B cell (primary cell): Measurements from ENCODE around the gene PALLD. TPM values are rescaled to one million over a fixed set of nuclear protein-coding genes. Genes with fewer than 3 reads are reported as not detected.

ENCODE experiments used
- ATAC-seq: fragments of 200-7000 bp; cut with Tn5 transposase; one replicate; pipeline ENCODE4 v1.10.0; 2021; ENCODE audit warnings: low read depth, mild to moderate bottlenecking, moderate number of reproducible peaks, moderate library complexity
- CTCF ChIA-PET: fragments of 350-600 bp; sonication (Branson Sonifier 250); formaldehyde crosslinking; loops from one replicate; lab custom pipeline; 2021; ENCODE audit warnings: antibody characterized with exemption, inconsistent platforms; lab: Charles Lee
- POLR2A ChIA-PET: fragments of 350-600 bp; sonication (Branson Sonifier 250); formaldehyde crosslinking; loops from one replicate; lab custom pipeline; 2021; ENCODE audit warnings: antibody characterized with exemption; lab: Charles Lee
- DNase-seq: peaks from one replicate; pipeline ENCODE4 v3.0.0; 2013
- H2AFZ ChIP-seq: 2 replicates; pipeline ENCODE4 v1.6.1; 2012; ENCODE audit warnings: mild to moderate bottlenecking, low read depth, low read length; ENCODE audit not compliant: insufficient read depth, poor library complexity, severe bottlenecking
- H3K27ac ChIP-seq, 2 donors: 1 replicate in 1 of 2; 2 replicates in 1 of 2; pipeline ENCODE4 v1.5.1; 2012 to 2013; ENCODE audit warnings: low read length in 2 of 2, mild to moderate bottlenecking in 2 of 2, moderate library complexity in 1 of 2
- H3K27me3 ChIP-seq, 4 experiments: fragments of 200-600 bp in 1 of 4; sonication (generic) in 1 of 4; replicated peaks in 1 of 4; 1 replicate in 2 of 4; 2 replicates in 2 of 4; pipeline versions ENCODE4 v1.6.1 to v1.7.0; 2013 to 2016; ENCODE audit warnings: low read length in 3 of 4, mild to moderate bottlenecking in 2 of 4, mixed read lengths in 1 of 4, moderate library complexity in 1 of 4; ENCODE audit not compliant: insufficient read depth in 4 of 4, control insufficient read depth in 3 of 4; ENCODE audit errors: control extremely low read depth in 1 of 4
- H3K36me3 ChIP-seq, 2 experiments: replicated peaks in 1 of 2; 1 replicate in 1 of 2; 2 replicates in 1 of 2; pipeline versions ENCODE4 v1.6.1 to v1.7.1; 2013; ENCODE audit warnings: low read length in 1 of 2; ENCODE audit not compliant: insufficient read depth in 2 of 2, control insufficient read depth in 1 of 2; ENCODE audit errors: control extremely low read depth in 1 of 2, extremely low read depth in 1 of 2
- H3K4me1 ChIP-seq, 2 donors: fragments of 200-600 bp in 1 of 2; sonication (generic) in 1 of 2; 1 replicate in 1 of 2; 2 replicates in 1 of 2; pipeline versions ENCODE4 v1.5.1 to v1.6.1; 2013 to 2017; ENCODE audit warnings: low read length in 2 of 2; ENCODE audit not compliant: control insufficient read depth in 2 of 2, insufficient read depth in 2 of 2
- H3K4me2 ChIP-seq: replicated peaks from 2 replicates; pipeline ENCODE3; 2012; ENCODE audit warnings: mild to moderate bottlenecking, low read depth, low read length; ENCODE audit not compliant: poor library complexity, severe bottlenecking
- H3K4me3 ChIP-seq, 5 experiments: fragments of 200-600 bp in 1 of 5; sonication (generic) in 1 of 5; 1 replicate in 3 of 5; 2 replicates in 2 of 5; pipeline versions ENCODE4 v1.5.1 to v1.7.0; 2011 to 2016; ENCODE audit warnings: low read length in 4 of 5, mild to moderate bottlenecking in 4 of 5, low read depth in 2 of 5, control low read depth in 1 of 5, moderate library complexity in 1 of 5; ENCODE audit not compliant: insufficient read depth in 1 of 5; ENCODE audit errors: control extremely low read depth in 1 of 5, extremely low read depth in 1 of 5
- H3K79me2 ChIP-seq: fragments of 200-600 bp; sonication (generic); one replicate; pipeline ENCODE4 v1.6.0; 2016; ENCODE audit warnings: low read length; ENCODE audit not compliant: control insufficient read depth, insufficient read depth
- H3K9ac ChIP-seq: fragments of 200-600 bp; sonication (generic); 2 replicates; pipeline ENCODE4 v1.6.1; 2017; ENCODE audit warnings: mild to moderate bottlenecking, low read length, moderate library complexity
- H3K9me3 ChIP-seq, 3 donors: one replicate each; pipeline versions ENCODE4 v1.6.1 to v1.7.1; 2013; ENCODE audit warnings: low read length in 2 of 3; ENCODE audit not compliant: control insufficient read depth in 2 of 3, insufficient read depth in 1 of 3; ENCODE audit errors: control extremely low read depth in 1 of 3
- H4K20me1 ChIP-seq: 2 replicates; pipeline ENCODE4 v1.6.0; 2012; ENCODE audit warnings: mild to moderate bottlenecking, low read length; ENCODE audit not compliant: insufficient read depth, control insufficient read depth, poor library complexity, severe bottlenecking
- H3K27ac Mint-ChIP-seq: one replicate; pipeline ENCODE4 v1.8.0; 2021; ENCODE audit warnings: mixed read lengths
- H3K27me3 Mint-ChIP-seq: one replicate; pipeline ENCODE4 v1.8.0; 2021; ENCODE audit warnings: mixed read lengths
- H3K4me1 Mint-ChIP-seq: one replicate; pipeline ENCODE4 v1.8.0; 2021; ENCODE audit warnings: mixed read lengths
- H3K4me3 Mint-ChIP-seq: one replicate; pipeline ENCODE4 v1.8.0; 2021; ENCODE audit warnings: mixed read lengths
- H3K9me3 Mint-ChIP-seq: one replicate; pipeline ENCODE4 v1.8.0; 2022; ENCODE audit warnings: mixed read lengths; ENCODE audit not compliant: insufficient read depth
- CTCF ChIP-seq: fragments of 200-600 bp; IDR thresholded peaks from one replicate; pipeline ENCODE4 v1.8.0; 2022; ENCODE audit warnings: antibody characterized with exemption, mild to moderate bottlenecking
- EZH2 ChIP-seq: IDR thresholded peaks from 2 replicates; pipeline ENCODE4 v1.6.1; 2012; ENCODE audit warnings: borderline replicate concordance, low read depth, mild to moderate bottlenecking, moderate library complexity, low read length; ENCODE audit not compliant: insufficient read depth, poor library complexity, severe bottlenecking
- WGBS: methylation state at CpG from one replicate; pipeline ENCODE4 v1.1.5; 2013; ENCODE audit warnings: missing lambda C conversion rate; ENCODE audit not compliant: insufficient coverage; 5-methylcytosine and 5-hydroxymethylcytosine counted together
- intact Hi-C: fragments of 100-400 bp; cut with micrococcal nuclease; formaldehyde crosslinking; loops from one replicate; pipeline ENCODE4 v1.10.0; 2022
- polyA plus RNA-seq: library from polyadenylated mRNA; depleted of rRNA; stranded (reverse); fragments of >200 nt; gene quantifications from 2 replicates; pipeline ENCODE4 v1.2.3, GENCODE V29; 2012
- total RNA-seq, 2 donors: library from RNA; stranded (reverse); fragments of 120-200 nt in 1 of 2; gene quantifications; 1 replicate in 1 of 2; 2 replicates in 1 of 2; pipeline versions ENCODE4 v1.2.3 to v1.2.4, GENCODE V29; 2013 to 2022

Gene PALLD
- total and polyA plus RNA-seq, 2 donors (not counting 1 experiment from before 2014, with no cell fraction given) = 0.63 to 0.71 TPM

GRCh38 chr4:168537571-168537970 is 40.7 kb downstream of the PALLD start:
- ATAC-seq = no peak
- no peak overlapping the region for H2AFZ ChIP-seq
- H3K9me3 ChIP-seq = no peaks in the 10 kb centered on the region
- H3K27ac ChIP-seq = no peak overlapping the region
- H3K27me3 Mint-ChIP-seq = peaks cover 4% of the 10 kb centered on the region
- no peaks in the 10 kb centered on the region for H3K27me3 ChIP-seq
- WGBS = 100% methylated on average over 3 of the region's 3 CpGs
- CTCF ChIA-PET = no interaction called here
- H3K4me2 ChIP-seq = no peak overlapping the region
- intact Hi-C loops = no loop called here
- POLR2A ChIA-PET = no interaction called here
- no peaks in the 10 kb centered on the region for H3K4me1 Mint-ChIP-seq
- H4K20me1 ChIP-seq = no peaks in the 10 kb centered on the region
- no peaks in the 10 kb centered on the region for H3K9me3 Mint-ChIP-seq
- no peak overlapping the region for H3K9ac ChIP-seq
- H3K36me3 ChIP-seq = no peaks in the 10 kb centered on the region
- H3K79me2 ChIP-seq = no peaks in the 10 kb centered on the region
- no peak overlapping the region for H3K4me3 ChIP-seq
- H3K4me1 ChIP-seq = no peaks in the 10 kb centered on the region
- no peak for TF ChIP-seq EZH2
- no peak for DNase-seq
- H3K4me3 Mint-ChIP-seq = no peak overlapping the region
- H3K27ac Mint-ChIP-seq = no peak overlapping the region

DNA sequence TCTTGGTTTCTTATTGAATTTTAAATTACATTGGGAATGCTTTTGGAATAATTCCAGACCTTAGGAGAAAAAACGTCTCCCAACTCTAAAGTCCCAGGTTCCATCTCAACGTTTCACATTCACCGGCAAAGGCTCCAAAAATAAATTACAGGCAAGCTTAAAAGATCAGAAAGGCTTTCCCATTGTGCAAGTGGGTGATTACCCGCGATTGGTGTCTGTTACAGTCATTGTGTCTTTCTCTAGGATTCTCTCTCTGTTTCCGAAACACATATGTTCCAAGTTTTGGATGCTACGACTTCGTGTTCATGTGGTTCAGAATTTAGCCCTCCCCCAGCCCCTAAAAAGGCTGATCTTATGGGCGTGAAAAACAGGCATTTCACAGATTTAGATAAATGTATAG is 41.8 kb downstream of the PALLD start:
- 89% methylated on average over 5 of the region's 9 CpGs for WGBS
- ATAC-seq (no peak), DNase-seq (no peak)
- Mint-ChIP-seq H3K4me3 (no peak overlapping the region), H3K27ac (no peak overlapping the region), H3K27me3 (peaks cover 4% of the 10 kb centered on the region), H3K4me1 (no peaks in the 10 kb centered on the region), H3K9me3 (no peaks in the 10 kb centered on the region)
- H4K20me1 ChIP-seq = no peaks in the 10 kb centered on the region
- no peaks in the 10 kb centered on the region for H3K36me3 ChIP-seq
- H3K4me1 ChIP-seq = no peaks in the 10 kb centered on the region
- no peaks in the 10 kb centered on the region for H3K27me3 ChIP-seq
- no peak overlapping the region for H3K9ac ChIP-seq
- H2AFZ ChIP-seq = no peak overlapping the region
- ChIA-PET CTCF (no interaction called here), POLR2A (no interaction called here)
- TF ChIP-seq EZH2 (no peak), CTCF (no peak)
- no peak overlapping the region for H3K4me3 ChIP-seq
- intact Hi-C loops = no loop called here
- H3K4me2 ChIP-seq = no peak overlapping the region
- H3K79me2 ChIP-seq = no peaks in the 10 kb centered on the region
- no peaks in the 10 kb centered on the region for H3K9me3 ChIP-seq
- H3K27ac ChIP-seq = no peak overlapping the region
